ENCODE measurements around the gene DNAH6.

DNA sequence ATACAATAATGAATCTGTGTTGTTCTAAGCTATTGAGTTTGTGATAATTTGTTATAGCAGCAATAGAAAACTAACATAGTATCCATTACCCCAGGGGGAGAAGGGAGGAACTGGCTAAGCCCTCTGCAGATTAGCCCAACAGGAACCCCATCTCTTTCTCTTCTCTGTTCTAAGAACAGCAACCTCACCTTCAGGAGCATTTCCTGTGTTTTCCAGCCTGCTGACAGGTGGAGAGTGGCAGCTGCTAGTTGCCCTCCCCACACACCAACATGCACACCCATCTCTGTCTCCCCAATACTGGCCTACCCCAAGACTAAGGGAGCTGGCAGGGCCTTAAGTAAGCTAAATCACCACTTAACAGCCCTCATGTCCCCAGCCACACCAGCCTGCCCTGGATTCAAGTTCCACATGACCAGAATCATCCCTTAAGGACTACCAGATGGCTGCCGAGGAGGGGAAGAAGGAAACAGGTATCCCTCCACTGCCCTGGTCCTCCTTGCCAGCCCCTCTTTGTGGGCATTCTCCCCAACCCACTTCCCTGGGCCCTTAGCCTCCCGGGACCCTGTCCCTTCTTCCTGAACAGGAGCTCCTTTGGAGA is 311.8 kb downstream of the DNAH6 start:
- TF ChIP-seq POLR2A (IDR thresholded peaks at IDR 0.05) = no peak
- TF ChIP-seq, protein P1, sequence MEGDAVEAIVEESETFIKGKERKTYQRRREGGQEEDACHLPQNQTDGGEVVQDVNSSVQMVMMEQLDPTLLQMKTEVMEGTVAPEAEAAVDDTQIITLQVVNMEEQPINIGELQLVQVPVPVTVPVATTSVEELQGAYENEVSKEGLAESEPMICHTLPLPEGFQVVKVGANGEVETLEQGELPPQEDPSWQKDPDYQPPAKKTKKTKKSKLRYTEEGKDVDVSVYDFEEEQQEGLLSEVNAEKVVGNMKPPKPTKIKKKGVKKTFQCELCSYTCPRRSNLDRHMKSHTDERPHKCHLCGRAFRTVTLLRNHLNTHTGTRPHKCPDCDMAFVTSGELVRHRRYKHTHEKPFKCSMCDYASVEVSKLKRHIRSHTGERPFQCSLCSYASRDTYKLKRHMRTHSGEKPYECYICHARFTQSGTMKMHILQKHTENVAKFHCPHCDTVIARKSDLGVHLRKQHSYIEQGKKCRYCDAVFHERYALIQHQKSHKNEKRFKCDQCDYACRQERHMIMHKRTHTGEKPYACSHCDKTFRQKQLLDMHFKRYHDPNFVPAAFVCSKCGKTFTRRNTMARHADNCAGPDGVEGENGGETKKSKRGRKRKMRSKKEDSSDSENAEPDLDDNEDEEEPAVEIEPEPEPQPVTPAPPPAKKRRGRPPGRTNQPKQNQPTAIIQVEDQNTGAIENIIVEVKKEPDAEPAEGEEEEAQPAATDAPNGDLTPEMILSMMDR (IDR thresholded peaks at IDR 0.05) = no peak

Data from right lobe of liver (tissue), 4 donors.